ENCODE results near the gene SEPTIN2. TPM values are rescaled to one million over a fixed set of nuclear protein-coding genes. Genes with fewer than 3 reads are reported as not detected.

The SEPTIN2 gene
- total RNA-seq, 1 donor from 2014 or later: 552 TPM

DNA sequence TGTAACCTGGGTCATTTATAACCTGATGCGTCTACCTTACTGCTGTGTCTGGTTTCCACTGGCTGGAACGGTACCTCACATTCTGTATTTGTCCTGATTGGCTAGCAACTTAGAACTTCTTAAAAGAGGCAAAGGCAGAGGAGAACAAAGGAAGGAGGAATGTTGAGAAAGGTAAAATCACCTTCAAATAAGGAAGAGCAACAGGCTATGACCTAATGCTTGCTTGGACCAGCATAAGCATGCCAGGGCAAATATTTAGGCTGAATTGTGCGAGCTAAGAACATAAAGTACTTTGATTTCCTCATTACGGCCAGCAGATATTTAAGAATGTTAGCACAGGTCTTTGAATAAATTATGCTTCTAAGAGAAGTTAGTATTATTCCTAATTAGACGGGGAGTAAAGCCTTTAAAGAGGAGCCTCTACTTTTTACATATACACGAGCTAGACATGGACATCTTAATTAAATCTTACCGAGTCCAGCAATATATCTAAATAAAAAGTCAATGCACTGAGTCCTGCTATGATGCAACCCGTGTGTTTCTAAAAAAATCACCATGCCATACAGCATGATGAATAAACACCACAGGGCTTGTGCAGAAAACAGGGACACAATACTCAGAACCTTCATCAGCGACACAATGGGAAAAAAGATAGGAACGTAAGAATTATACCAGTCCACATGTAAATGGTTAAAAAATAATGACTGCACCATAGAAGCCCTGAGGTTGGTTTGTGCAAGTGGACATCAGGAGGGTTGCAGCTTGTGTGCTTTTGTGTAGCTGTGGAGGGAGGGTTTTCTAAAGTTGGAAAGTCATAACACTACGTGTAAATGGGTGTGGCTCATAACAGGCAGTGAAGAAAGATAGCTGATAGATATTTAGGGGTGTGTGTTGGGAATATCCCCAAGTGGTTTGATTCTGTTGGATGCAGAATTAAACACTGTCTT, 14.2 kb downstream of the SEPTIN2 start:
- no peak overlapping the region for H3K9ac ChIP-seq (ENCODE audit: low read length)
- H3K79me2 ChIP-seq (ENCODE audit: insufficient read depth, low read length): peaks cover 93% of the 10 kb centered on the region
- peaks cover 89% of the 10 kb centered on the region for H4K20me1 ChIP-seq (ENCODE audit: insufficient read depth, low read length)
- H3K27me3 ChIP-seq (ENCODE audit: insufficient read depth, low read length): no peaks in the 10 kb centered on the region
- Mint-ChIP-seq H3K4me3 (ENCODE audit: unreplicated experiment) (no peak overlapping the region), H3K27me3 (ENCODE audit: low read depth, unreplicated experiment) (no peaks in the 10 kb centered on the region), H3K9me3 (ENCODE audit: unreplicated experiment) (no peaks in the 10 kb centered on the region), H3K36me3 (ENCODE audit: low read depth, unreplicated experiment) (peaks cover 30% of the 10 kb centered on the region), H3K4me1 (ENCODE audit: low read depth, unreplicated experiment) (peaks cover 3% of the 10 kb centered on the region), H3K27ac (ENCODE audit: unreplicated experiment) (no peak overlapping the region)
- no peak overlapping the region for H3K4me3 ChIP-seq (ENCODE audit: insufficient read depth, low read depth, low read length)
- H2AFZ ChIP-seq (ENCODE audit: low read depth, low read length): no peak overlapping the region
- no peak overlapping the region for H3K27ac ChIP-seq (ENCODE audit: low read depth, low read length)
- no peaks in the 10 kb centered on the region for H3K4me1 ChIP-seq (ENCODE audit: insufficient read depth, low read length)
- H3K36me3 ChIP-seq (ENCODE audit: insufficient read depth, low read length): peaks cover 57% of the 10 kb centered on the region
- H3K9me3 ChIP-seq (ENCODE audit: insufficient read depth, low read depth, low read length): no peaks in the 10 kb centered on the region
- no peak for TF ChIP-seq CTCF (IDR thresholded peaks at IDR 0.05; ENCODE audit: insufficient read depth, low read depth, low read length)
- TF ChIP-seq EZH2 (IDR thresholded peaks at IDR 0.05; ENCODE audit: insufficient read depth, low read length): no peak
- FAIRE-seq (no peak), DNase-seq (ENCODE audit: low read depth) (no peak)
- no peak overlapping the region for H3K4me2 ChIP-seq (ENCODE audit: low read length)

GRCh38 chr2:241330616-241330981, 14.9 kb downstream of the SEPTIN2 start:
- H4K20me1 ChIP-seq (ENCODE audit: insufficient read depth, low read length): peaks cover 89% of the 10 kb centered on the region
- TF ChIP-seq EZH2 (IDR thresholded peaks at IDR 0.05; ENCODE audit: insufficient read depth, low read length) (no peak), CTCF (IDR thresholded peaks at IDR 0.05; ENCODE audit: insufficient read depth, low read depth, low read length) (no peak)
- H3K4me1 Mint-ChIP-seq (ENCODE audit: low read depth, unreplicated experiment): peaks cover 3% of the 10 kb centered on the region
- no peak overlapping the region for H3K4me3 ChIP-seq (ENCODE audit: insufficient read depth, low read depth, low read length)
- H3K9me3 ChIP-seq (ENCODE audit: insufficient read depth, low read depth, low read length): no peaks in the 10 kb centered on the region
- H3K27me3 ChIP-seq (ENCODE audit: insufficient read depth, low read length): no peaks in the 10 kb centered on the region
- no peak for DNase-seq (ENCODE audit: low read depth)
- no peaks in the 10 kb centered on the region for H3K27me3 Mint-ChIP-seq (ENCODE audit: low read depth, unreplicated experiment)
- H3K4me2 ChIP-seq (ENCODE audit: low read length): no peak overlapping the region
- H3K4me3 Mint-ChIP-seq (ENCODE audit: unreplicated experiment): no peak overlapping the region
- no peaks in the 10 kb centered on the region for H3K4me1 ChIP-seq (ENCODE audit: insufficient read depth, low read length)
- H3K9ac ChIP-seq (ENCODE audit: low read length): no peak overlapping the region
- no peak for FAIRE-seq
- peaks cover 60% of the 10 kb centered on the region for H3K36me3 ChIP-seq (ENCODE audit: insufficient read depth, low read length)
- H3K27ac ChIP-seq (ENCODE audit: low read depth, low read length): no peak overlapping the region
- no peak overlapping the region for H2AFZ ChIP-seq (ENCODE audit: low read depth, low read length)
- H3K27ac Mint-ChIP-seq (ENCODE audit: unreplicated experiment): no peak overlapping the region
- peaks cover 30% of the 10 kb centered on the region for H3K36me3 Mint-ChIP-seq (ENCODE audit: low read depth, unreplicated experiment)
- peaks cover 92% of the 10 kb centered on the region for H3K79me2 ChIP-seq (ENCODE audit: insufficient read depth, low read length)
- no peaks in the 10 kb centered on the region for H3K9me3 Mint-ChIP-seq (ENCODE audit: unreplicated experiment)

- H4K20me1 ChIP-seq (ENCODE audit: insufficient read depth, low read length): peaks cover 78% of the 10 kb centered on the region
Measured at GRCh38 chr2:241334813-241335212, 19.1 kb downstream of the SEPTIN2 start.

More at GRCh38 chr2:241334813-241335212, 19.1 kb downstream of the SEPTIN2 start:
- H3K9ac ChIP-seq (ENCODE audit: low read length): no peak overlapping the region
- H2AFZ ChIP-seq (ENCODE audit: low read depth, low read length): no peak overlapping the region
- Mint-ChIP-seq H3K27ac (ENCODE audit: unreplicated experiment) (no peak overlapping the region), H3K4me3 (ENCODE audit: unreplicated experiment) (no peak overlapping the region), H3K36me3 (ENCODE audit: low read depth, unreplicated experiment) (peaks cover 8% of the 10 kb centered on the region), H3K4me1 (ENCODE audit: low read depth, unreplicated experiment) (peaks cover 3% of the 10 kb centered on the region), H3K9me3 (ENCODE audit: unreplicated experiment) (no peaks in the 10 kb centered on the region), H3K27me3 (ENCODE audit: low read depth, unreplicated experiment) (no peaks in the 10 kb centered on the region)
- H3K4me2 ChIP-seq (ENCODE audit: low read length): no peak overlapping the region
- FAIRE-seq (no peak), DNase-seq (ENCODE audit: low read depth) (no peak)
- H3K27ac ChIP-seq (ENCODE audit: low read depth, low read length): no peak overlapping the region
- H3K36me3 ChIP-seq (ENCODE audit: insufficient read depth, low read length): peaks cover 66% of the 10 kb centered on the region
- H3K79me2 ChIP-seq (ENCODE audit: insufficient read depth, low read length): peaks cover 70% of the 10 kb centered on the region
- TF ChIP-seq CTCF (IDR thresholded peaks at IDR 0.05; ENCODE audit: insufficient read depth, low read depth, low read length) (no peak), EZH2 (IDR thresholded peaks at IDR 0.05; ENCODE audit: insufficient read depth, low read length) (no peak)
- H3K27me3 ChIP-seq (ENCODE audit: insufficient read depth, low read length): no peaks in the 10 kb centered on the region
- H3K4me3 ChIP-seq (ENCODE audit: insufficient read depth, low read depth, low read length): no peak overlapping the region
- no peaks in the 10 kb centered on the region for H3K4me1 ChIP-seq (ENCODE audit: insufficient read depth, low read length)
- no peaks in the 10 kb centered on the region for H3K9me3 ChIP-seq (ENCODE audit: insufficient read depth, low read depth, low read length)

All from astrocyte (in vitro differentiated cells and primary cell).